NAMALWA (cell line): ENCODE measurements around the gene C6orf58.
"Not testable (repeated sequence)": the region's sequence is repeated elsewhere in the genome, so short reads cannot be mapped to it uniquely, and the experiment has no call there.

Experiments
- DNase-seq: peaks from one replicate; pipeline ENCODE4 v3.0.0-alpha.2; 2015; ENCODE audit warnings: low spot score

C6orf58 gene

GRCh38 chr6:127590344-127590743 lies 13.4 kb downstream of the C6orf58 start:
- DNase-seq: no peak

- no peak for DNase-seq
These were observed 16.0 kb downstream of the C6orf58 start for GRCh38 chr6:127592964-127593363.

GRCh38 chr6:127593456-127593855 lies 16.5 kb downstream of the C6orf58 start:
- DNase-seq: not testable (repeated sequence)

GRCh38 chr6:127606131-127606562 lies 29.2 kb downstream of the C6orf58 start:
- peak; percentile 18 for DNase-seq

GRCh38 chr6:127608554-127609270 lies 31.7 kb downstream of the C6orf58 start:
- DNase-seq: no peak

- DNase-seq: no peak
These were observed 41.8 kb downstream of the C6orf58 start for GRCh38 chr6:127618729-127619128.

- no peak for DNase-seq
These were observed 53.8 kb downstream of the C6orf58 start for GRCh38 chr6:127630800-127631199.

GRCh38 chr6:127634178-127634577 lies 57.2 kb downstream of the C6orf58 start:
- DNase-seq: no peak

- no peak for DNase-seq
These were observed 58.1 kb downstream of the C6orf58 start for GRCh38 chr6:127635091-127635490.

- no peak for DNase-seq
These were observed 60.9 kb downstream of the C6orf58 start for GRCh38 chr6:127637830-127638409.
